Ovary (tissue), 3 donors: Measurements from ENCODE around the gene FMNL1.

ENCODE experiments used
- EP300 ChIP-seq: sonication (generic); formaldehyde crosslinking; IDR thresholded peaks from one replicate; pipeline ENCODE4 v1.6.1; 2017; ENCODE audit warnings: antibody characterized with exemption
- POLR2A ChIP-seq: fragments of 450-650 bp; IDR thresholded peaks from one replicate; pipeline ENCODE4 v1.6.1; 2017; ENCODE audit warnings: antibody characterized with exemption, mild to moderate bottlenecking, moderate library complexity
- TF ChIP-seq, protein P1 (sequence below), 3 donors: fragments of 450-650 bp in 2 of 3; fragments of 200-600 bp in 1 of 3; IDR thresholded peaks; one replicate each; pipeline versions ENCODE4 v1.5.1 to v1.8.0; 2016 to 2022; ENCODE audit warnings: antibody characterized with exemption in 3 of 3, mild to moderate bottlenecking in 1 of 3
- donor health status: DM: no; HTN: no; CAD: no.

DNA sequence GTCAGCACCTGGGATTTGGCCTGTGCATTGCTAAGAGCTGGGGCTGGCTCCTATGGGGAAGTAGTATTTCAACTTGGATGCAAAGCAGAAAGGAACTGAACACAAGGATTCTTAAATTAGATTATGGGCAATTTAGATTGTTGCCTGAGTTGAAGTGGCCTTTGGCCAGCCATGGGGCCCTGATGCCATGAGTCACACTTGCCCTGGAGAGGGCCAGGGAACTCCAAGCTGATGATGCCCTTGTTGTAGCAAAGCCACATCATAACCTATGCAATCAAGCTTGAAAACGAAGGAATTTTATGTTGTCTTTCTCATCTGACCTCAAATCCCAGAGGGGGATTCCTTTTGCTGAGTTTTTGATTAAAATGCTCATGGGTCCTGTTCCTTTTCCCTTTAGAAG is 44.1 kb downstream of the FMNL1 start:
- TF ChIP-seq, protein P1, sequence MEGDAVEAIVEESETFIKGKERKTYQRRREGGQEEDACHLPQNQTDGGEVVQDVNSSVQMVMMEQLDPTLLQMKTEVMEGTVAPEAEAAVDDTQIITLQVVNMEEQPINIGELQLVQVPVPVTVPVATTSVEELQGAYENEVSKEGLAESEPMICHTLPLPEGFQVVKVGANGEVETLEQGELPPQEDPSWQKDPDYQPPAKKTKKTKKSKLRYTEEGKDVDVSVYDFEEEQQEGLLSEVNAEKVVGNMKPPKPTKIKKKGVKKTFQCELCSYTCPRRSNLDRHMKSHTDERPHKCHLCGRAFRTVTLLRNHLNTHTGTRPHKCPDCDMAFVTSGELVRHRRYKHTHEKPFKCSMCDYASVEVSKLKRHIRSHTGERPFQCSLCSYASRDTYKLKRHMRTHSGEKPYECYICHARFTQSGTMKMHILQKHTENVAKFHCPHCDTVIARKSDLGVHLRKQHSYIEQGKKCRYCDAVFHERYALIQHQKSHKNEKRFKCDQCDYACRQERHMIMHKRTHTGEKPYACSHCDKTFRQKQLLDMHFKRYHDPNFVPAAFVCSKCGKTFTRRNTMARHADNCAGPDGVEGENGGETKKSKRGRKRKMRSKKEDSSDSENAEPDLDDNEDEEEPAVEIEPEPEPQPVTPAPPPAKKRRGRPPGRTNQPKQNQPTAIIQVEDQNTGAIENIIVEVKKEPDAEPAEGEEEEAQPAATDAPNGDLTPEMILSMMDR (IDR thresholded peaks at IDR 0.05) = no peak
- TF ChIP-seq POLR2A = no peak
- no peak for TF ChIP-seq EP300
